Endometrial microvascular endothelial cells (primary cell): ENCODE data around the gene TBC1D16. TPM values are rescaled to one million over a fixed set of nuclear protein-coding genes. Genes with fewer than 3 reads are reported as not detected.
"Not testable (repeated sequence)": the region's sequence is repeated elsewhere in the genome, so short reads cannot be mapped to it uniquely, and the experiment has no call there.

Experiments used
- in situ Hi-C: cut with HindIII; loops from 2 replicates; pipeline ENCODE4 v1.10.0; 2017; ENCODE audit warnings: low sequenced_read_pairs, low pct_unique_long_range_greater_than_20kb; ENCODE audit errors: inconsistent ontology term
- total RNA-seq: library from RNA; depleted of rRNA; stranded (reverse); fragments of >200 nt; gene quantifications from one replicate; pipeline ENCODE4 v1.2.3, GENCODE V29; 2015; ENCODE audit errors: inconsistent ontology term

TBC1D16 gene
- total RNA-seq, 1 donor from 2014 or later, result 22.8 TPM

GRCh38 chr17:80055597-80055996, 19.9 kb upstream of the TBC1D16 start:
- in situ Hi-C loops, result no loop called here

GRCh38 chr17:80053102-80053501, 17.4 kb upstream of the TBC1D16 start:
- in situ Hi-C loops, result no loop called here

GRCh38 chr17:80051681-80052080, 16.0 kb upstream of the TBC1D16 start:
- in situ Hi-C loops, result no loop called here

GRCh38 chr17:80050706-80051105, 15.0 kb upstream of the TBC1D16 start:
- in situ Hi-C loops, result no loop called here

DNA sequence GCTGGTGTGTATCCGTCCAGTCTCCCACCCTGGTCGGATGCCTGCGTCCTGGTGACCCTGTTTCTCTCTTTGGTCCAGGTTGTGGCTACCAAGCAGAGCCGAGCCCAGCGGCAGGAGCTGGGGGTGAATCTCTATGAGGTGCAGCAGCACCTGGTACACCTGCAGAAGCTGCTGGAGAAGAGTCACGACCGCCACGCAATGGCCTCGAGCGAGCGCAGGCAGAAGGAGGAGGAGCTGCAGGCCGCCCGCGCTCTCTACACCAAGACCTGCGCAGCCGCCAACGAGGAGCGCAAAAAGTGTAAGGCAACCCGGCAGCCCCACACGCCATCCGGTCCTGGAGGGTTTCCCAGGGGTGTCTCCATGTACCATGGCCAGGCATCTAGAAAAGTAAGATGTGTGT, 14.3 kb upstream of the TBC1D16 start:
- in situ Hi-C loops, result no loop called here

GRCh38 chr17:80047176-80047575, 11.5 kb upstream of the TBC1D16 start:
- in situ Hi-C loops, result no loop called here

GRCh38 chr17:80046709-80047108, 11.0 kb upstream of the TBC1D16 start:
- in situ Hi-C loops, result not testable (repeated sequence)

GRCh38 chr17:80045703-80046102, 10.0 kb upstream of the TBC1D16 start:
- in situ Hi-C loops, result no loop called here

- in situ Hi-C loops, result no loop called here
Measured at GRCh38 chr17:80043963-80044362, 8.3 kb upstream of the TBC1D16 start.

- in situ Hi-C loops, result no loop called here
Measured at GRCh38 chr17:80036715-80037477, 1.2 kb upstream of the TBC1D16 start.

DNA sequence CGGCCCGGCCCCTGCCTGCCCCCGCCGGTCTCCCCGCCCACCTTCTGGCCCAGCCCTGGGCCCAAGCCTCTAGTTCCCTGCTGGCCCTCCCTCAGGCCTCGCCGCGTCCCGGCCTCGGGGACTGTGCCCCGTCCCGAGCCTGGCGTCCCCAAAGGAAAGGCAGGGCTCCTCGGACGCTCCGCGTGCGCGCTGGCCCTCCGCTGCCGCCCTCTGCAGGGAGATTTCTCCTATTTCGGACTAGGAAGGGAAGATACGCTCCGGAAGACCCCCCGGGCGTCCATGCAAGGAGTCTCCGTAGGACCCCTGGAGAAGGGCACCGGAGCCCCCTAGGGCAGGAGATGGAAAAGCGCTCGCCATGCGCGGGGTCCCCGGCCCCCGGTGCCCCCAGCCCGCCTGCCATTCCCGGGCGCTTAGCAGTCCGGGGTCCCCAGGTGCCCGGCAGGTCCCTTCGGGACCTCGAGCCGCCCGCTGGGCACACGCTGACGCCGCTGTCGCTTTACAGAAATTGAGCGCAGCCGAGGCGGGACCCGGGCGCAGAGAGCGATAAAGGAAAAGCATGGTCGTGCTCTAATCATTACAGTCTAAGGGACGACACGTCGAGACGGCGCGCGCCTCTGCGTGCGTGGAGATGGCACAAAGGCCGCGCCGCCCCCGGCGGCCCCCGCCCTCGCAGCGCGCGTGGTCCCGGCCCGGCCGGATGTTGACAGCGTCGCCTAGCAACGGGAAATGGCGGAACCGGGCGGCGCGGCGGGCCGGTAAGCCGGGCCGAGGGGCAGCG, 454 bp upstream of the TBC1D16 start, which contains the start of gene CCDC40:
CCDC40 (plus strand) TSS at position 706 of the 778 bp plus-strand sequence; CDS start at position 727, 21 bp downstream.
- in situ Hi-C loops, result no loop called here

GRCh38 chr17:80034791-80035686, 633 bp downstream of the TBC1D16 start:
- in situ Hi-C loops, result no loop called here

- in situ Hi-C loops, result no loop called here
Measured at GRCh38 chr17:80033840-80034239, 1.8 kb downstream of the TBC1D16 start.

GRCh38 chr17:80032614-80033171, 3.0 kb downstream of the TBC1D16 start:
- in situ Hi-C loops, result no loop called here

DNA sequence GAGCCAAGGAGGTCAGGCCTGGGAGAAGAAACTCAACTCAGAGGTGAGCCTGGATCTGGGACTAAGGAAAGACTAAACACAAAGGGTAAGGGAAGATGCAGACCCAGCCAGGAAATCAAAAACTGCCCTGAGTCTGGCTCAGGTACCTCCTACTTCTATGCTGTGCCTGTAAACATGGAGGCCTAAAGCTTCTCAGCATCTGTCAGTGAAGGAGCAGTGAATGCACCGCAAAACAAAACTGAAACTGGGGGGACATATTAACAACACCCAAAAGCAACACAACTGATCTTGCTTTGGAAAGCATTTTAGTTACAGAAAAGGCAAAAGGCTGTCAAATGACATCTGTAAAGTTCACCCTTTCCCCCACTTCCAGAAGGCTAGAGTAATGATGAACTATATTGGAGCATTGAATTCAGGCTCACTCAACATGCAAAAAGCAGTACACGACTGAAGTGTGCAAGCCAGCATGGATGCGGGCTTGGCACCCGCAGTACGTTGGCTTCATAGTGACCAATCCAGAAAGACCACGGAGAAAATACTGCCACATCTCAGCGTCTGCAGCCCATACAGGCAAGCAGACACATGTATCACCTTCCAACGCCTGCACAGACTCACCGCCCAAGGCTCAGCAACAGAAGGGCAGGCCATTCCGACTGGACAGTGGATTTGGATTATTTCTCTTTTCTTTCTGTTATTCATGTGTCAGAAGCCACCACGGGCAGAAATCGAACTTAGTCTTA, 3.8 kb downstream of the TBC1D16 start:
- in situ Hi-C loops, result no loop called here

- in situ Hi-C loops, result no loop called here
Measured at GRCh38 chr17:80030730-80031410, 4.8 kb downstream of the TBC1D16 start.

DNA sequence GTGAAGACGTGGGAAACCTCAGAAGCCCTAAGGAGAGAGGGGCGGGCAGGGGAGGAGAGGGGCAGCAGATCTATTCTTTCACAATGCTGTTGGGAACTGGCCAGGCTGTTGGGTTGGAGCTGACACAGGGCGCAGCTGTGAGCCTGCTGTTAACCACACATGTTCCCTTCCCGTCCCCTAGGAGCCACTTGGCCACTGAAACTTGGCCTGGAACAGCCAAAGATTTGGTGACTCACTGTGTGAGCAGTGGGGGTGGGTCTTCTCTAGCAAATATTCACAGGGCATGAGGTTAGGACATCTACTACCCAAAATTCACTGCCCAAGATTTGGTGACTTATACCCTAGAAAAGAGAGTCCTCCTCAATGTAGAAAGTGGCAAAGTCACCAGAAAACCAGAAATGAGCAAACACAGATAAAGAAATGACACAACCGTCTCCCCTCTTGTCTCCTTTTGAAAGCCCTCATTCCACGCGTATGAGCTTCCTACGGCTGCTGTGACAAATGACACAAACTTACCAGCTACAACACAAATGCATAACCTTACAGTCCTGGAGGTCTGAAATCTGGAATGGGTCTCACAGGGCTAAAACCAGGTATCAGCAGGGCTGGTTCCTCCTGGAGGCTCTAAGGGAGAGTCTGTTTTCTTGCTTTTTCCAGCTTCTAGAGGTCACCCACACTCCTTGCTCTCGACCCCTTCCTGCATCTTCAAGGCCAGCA, 6.3 kb downstream of the TBC1D16 start:
- in situ Hi-C loops, result no loop called here
